Fibroblast of skin of left biceps (primary cell): ENCODE results near the gene UQCRQ.

ENCODE experiments used
- DNase-seq, 2 experiments: peaks; one replicate each; pipeline ENCODE4 v3.0.0-alpha.2; 2013; ENCODE audit warnings: low read depth in 2 of 2

Gene UQCRQ

DNA sequence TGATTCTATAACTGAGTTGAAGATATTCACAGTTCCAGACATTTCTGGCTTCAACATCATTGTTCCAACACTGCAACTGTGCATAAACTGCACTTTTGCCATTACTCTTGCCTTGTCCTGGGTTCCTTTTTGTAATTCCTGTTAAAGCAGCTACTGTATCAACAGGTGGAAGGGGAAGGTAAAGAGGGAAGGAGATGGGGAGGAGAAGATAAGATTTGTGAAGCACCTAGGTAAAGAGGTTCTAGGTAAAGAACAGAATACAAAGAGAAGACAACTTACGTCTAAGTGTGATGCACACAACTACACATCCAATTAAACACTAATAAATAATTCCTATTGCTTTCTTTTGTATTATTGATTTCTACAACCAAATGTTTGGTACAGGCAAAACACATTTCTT, 43.3 kb downstream of the UQCRQ start:
- no peak for DNase-seq

DNA sequence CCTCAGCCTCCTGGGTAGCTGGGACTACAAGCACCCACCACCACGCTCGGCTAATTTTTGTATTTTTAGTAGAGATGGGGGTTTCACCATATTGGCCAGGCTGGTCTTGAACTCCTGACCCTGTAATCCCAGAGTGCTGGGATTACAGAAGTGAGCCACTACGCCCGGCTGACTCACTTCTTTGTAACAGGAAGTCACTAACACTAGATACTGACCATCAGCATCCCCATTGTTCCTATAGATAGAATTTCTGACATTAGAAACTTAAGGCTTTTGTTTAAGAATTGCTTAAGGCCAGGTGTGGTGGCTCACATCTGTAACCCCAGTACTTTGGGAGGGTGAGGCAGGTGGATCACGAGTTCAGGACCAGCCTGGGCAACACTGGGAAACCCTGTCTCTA, 49.2 kb downstream of the UQCRQ start:
- no peak for DNase-seq

DNA sequence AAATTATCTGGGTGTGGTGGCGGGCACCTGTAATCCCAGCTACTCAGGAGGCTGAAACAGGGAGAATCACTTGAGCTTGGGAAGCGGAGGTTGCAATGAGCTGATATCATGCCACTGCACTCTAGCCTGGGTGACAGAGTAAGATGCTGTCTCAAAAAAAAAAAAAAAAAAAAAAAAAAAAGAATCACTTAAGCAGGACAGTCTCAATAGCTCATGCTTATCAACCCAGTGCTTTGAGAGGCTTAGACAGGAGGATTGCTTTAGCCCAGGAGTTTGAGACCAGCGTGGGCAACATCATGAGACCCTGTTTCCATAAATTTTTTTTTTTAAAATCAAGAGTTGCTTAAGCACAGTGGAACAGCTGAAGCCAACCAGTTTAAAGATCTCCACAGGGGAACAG, 49.6 kb downstream of the UQCRQ start:
- DNase-seq, result no peak
